ENCODE results near the gene IRF2BP2. TPM values are rescaled to one million over a fixed set of nuclear protein-coding genes. Genes with fewer than 3 reads are reported as not detected.

IRF2BP2 gene
- total and polyA plus RNA-seq, 2 of the 13 experiments (the other 11 are each of a cell fraction or from before 2014, with no cell fraction given) = 140 to 147 TPM

- no peak for TF ChIP-seq GATAD1 (CRISPR knock-in tag; IDR thresholded peaks at IDR 0.05)
- no peak; the same call in 1 of the 2 replicates for TF ChIP-seq ZNF574 (CRISPR knock-in tag; IDR thresholded peaks at IDR 0.05)
- peak; percentile 56 for TF ChIP-seq YY1 (IDR thresholded peaks at IDR 0.05; ENCODE audit: insufficient read depth, insufficient replicate concordance, low read depth, low read length)
- no peak for TF ChIP-seq ZNF670 (CRISPR knock-in tag; IDR thresholded peaks at IDR 0.05; ENCODE audit: borderline replicate concordance)
- TF ChIP-seq, protein P1, sequence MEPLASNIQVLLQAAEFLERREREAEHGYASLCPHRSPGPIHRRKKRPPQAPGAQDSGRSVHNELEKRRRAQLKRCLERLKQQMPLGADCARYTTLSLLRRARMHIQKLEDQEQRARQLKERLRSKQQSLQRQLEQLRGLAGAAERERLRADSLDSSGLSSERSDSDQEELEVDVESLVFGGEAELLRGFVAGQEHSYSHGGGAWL (CRISPR knock-in tag; IDR thresholded peaks at IDR 0.05) = 0 out of 2 replicates have a peak, but pooled peaks have one; percentile 11
- 0 out of 2 replicates have a peak, but pooled peaks have one; percentile 10 for TF ChIP-seq REXO4 (CRISPR knock-in tag; IDR thresholded peaks at IDR 0.05; ENCODE audit: borderline replicate concordance)
- TF ChIP-seq, protein P2, sequence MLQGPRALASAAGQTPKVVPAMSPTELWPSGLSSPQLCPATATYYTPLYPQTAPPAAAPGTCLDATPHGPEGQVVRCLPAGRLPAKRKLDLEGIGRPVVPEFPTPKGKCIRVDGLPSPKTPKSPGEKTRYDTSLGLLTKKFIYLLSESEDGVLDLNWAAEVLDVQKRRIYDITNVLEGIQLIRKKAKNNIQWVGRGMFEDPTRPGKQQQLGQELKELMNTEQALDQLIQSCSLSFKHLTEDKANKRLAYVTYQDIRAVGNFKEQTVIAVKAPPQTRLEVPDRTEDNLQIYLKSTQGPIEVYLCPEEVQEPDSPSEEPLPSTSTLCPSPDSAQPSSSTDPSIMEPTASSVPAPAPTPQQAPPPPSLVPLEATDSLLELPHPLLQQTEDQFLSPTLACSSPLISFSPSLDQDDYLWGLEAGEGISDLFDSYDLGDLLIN (CRISPR knock-in tag; IDR thresholded peaks at IDR 0.05; ENCODE audit: borderline replicate concordance) = no peak
- TF ChIP-seq RERE (CRISPR knock-in tag; IDR thresholded peaks at IDR 0.05; ENCODE audit: low read depth) = 0 out of 2 replicates have a peak, but pooled peaks have one; percentile 14
- peak; percentile 29; the same call in 1 of the 2 replicates for TF ChIP-seq ATF7-NPFF (CRISPR knock-in tag; IDR thresholded peaks at IDR 0.05; ENCODE audit: low read depth)
- TF ChIP-seq CBFB (CRISPR knock-in tag; IDR thresholded peaks at IDR 0.05) = no peak
- peak; percentile 46; the same call in 1 of the 2 replicates for TF ChIP-seq HOXA3 (CRISPR knock-in tag; IDR thresholded peaks at IDR 0.05)
- TF ChIP-seq, protein P3, sequence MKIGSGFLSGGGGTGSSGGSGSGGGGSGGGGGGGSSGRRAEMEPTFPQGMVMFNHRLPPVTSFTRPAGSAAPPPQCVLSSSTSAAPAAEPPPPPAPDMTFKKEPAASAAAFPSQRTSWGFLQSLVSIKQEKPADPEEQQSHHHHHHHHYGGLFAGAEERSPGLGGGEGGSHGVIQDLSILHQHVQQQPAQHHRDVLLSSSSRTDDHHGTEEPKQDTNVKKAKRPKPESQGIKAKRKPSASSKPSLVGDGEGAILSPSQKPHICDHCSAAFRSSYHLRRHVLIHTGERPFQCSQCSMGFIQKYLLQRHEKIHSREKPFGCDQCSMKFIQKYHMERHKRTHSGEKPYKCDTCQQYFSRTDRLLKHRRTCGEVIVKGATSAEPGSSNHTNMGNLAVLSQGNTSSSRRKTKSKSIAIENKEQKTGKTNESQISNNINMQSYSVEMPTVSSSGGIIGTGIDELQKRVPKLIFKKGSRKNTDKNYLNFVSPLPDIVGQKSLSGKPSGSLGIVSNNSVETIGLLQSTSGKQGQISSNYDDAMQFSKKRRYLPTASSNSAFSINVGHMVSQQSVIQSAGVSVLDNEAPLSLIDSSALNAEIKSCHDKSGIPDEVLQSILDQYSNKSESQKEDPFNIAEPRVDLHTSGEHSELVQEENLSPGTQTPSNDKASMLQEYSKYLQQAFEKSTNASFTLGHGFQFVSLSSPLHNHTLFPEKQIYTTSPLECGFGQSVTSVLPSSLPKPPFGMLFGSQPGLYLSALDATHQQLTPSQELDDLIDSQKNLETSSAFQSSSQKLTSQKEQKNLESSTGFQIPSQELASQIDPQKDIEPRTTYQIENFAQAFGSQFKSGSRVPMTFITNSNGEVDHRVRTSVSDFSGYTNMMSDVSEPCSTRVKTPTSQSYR (CRISPR knock-in tag; IDR thresholded peaks at IDR 0.05; ENCODE audit: borderline replicate concordance) = peak; percentile 87
- TF ChIP-seq GATA4 (IDR thresholded peaks at IDR 0.05; ENCODE audit: borderline replicate concordance, low read depth) = 0 out of 2 replicates have a peak, but pooled peaks have one; percentile 9
Observed at GRCh38 chr1:234610061-234610665, at the start of gene IRF2BP2 (continued).

All from HepG2 (cell line).